Measurements from ENCODE around the gene TRPM3. TPM values are rescaled to one million over a fixed set of nuclear protein-coding genes. Genes with fewer than 3 reads are reported as not detected.

TRPM3 gene
- total and polyA plus RNA-seq, 4 donors = 0.07 to 0.89 (median 0.67) TPM

- TF ChIP-seq SP1 (IDR thresholded peaks at IDR 0.05) (no peak), RXRA (IDR thresholded peaks at IDR 0.05) (no peak), HNF4A (conservative IDR thresholded peaks at IDR 0.05) (no peak), JUND (IDR thresholded peaks at IDR 0.05) (no peak), FOXA2 (IDR thresholded peaks at IDR 0.05) (no peak), MAX (IDR thresholded peaks at IDR 0.05) (no peak), HNF4G (IDR thresholded peaks at IDR 0.05) (no peak), ATF3 (IDR thresholded peaks at IDR 0.05) (no peak), FOXA1 (IDR thresholded peaks at IDR 0.05) (no peak)
These were observed 62.8 kb downstream of the TRPM3 start (continued) for GRCh38 chr9:71058660-71059059.

- TF ChIP-seq NR2F2 (IDR thresholded peaks at IDR 0.05) = no peak
- no peak for TF ChIP-seq ATF3 (IDR thresholded peaks at IDR 0.05)
- TF ChIP-seq HNF4A (conservative IDR thresholded peaks at IDR 0.05) = no peak
- no peak for TF ChIP-seq HNF4G (IDR thresholded peaks at IDR 0.05)
- no peak for TF ChIP-seq FOXA2 (IDR thresholded peaks at IDR 0.05)
- TF ChIP-seq RXRA (IDR thresholded peaks at IDR 0.05) = no peak
- TF ChIP-seq YY1 (IDR thresholded peaks at IDR 0.05) = no peak
- no peak for TF ChIP-seq REST (IDR thresholded peaks at IDR 0.05)
- no peak for TF ChIP-seq SP1 (IDR thresholded peaks at IDR 0.05)
- no peak for TF ChIP-seq TAF1 (conservative IDR thresholded peaks at IDR 0.05)
- no peak for TF ChIP-seq GABPA (IDR thresholded peaks at IDR 0.05 in 1 of 2, conservative IDR thresholded peaks at IDR 0.05 in 1 of 2)
- no peak for TF ChIP-seq CTCF (IDR thresholded peaks at IDR 0.05; ENCODE audit: low read depth, low read length, missing input control)
- TF ChIP-seq ZBTB33 (IDR thresholded peaks at IDR 0.05) = no peak
- no peak for DNase-seq (ENCODE audit: low spot score)
- Histone ChIP-seq H3K4me1 (ENCODE audit: control insufficient read depth in 4 of 4, insufficient read depth in 4 of 4, low read length in 3 of 4) (no peaks in the 10 kb centered on the region), H3K9ac (ENCODE audit: low read depth in 1 of 2, low read length in 2 of 2) (no peak overlapping the region), H3K27me3 (ENCODE audit: control insufficient read depth in 4 of 4, insufficient read depth in 4 of 4, low read length in 3 of 4) (no peaks in the 10 kb centered on the region), H3K36me3 (ENCODE audit: control insufficient read depth in 4 of 4, insufficient read depth in 3 of 4, low read depth in 1 of 4, low read length in 3 of 4) (no peaks in the 10 kb centered on the region), H3K9me3 (ENCODE audit: control insufficient read depth in 4 of 4, low read length in 3 of 4) (no peaks in the 10 kb centered on the region), H3K4me3 (ENCODE audit: low read depth in 1 of 3, low read length in 3 of 3) (no peak overlapping the region), H3K27ac (ENCODE audit: low read depth in 1 of 2, low read length in 2 of 2) (no peak overlapping the region)
- 74% methylated on average over 4 of the region's 4 CpGs for WGBS
These were observed 69.1 kb downstream of the TRPM3 start for GRCh38 chr9:71052287-71052686.

Measured in liver (tissue), 9 donors.